HG03457 (cell line): ENCODE results near the gene LYZL2.
A peak's percentile ranks its signal among the peaks of the same experiment; 100 is the strongest.
"Not testable (repeated sequence)": the region's sequence is repeated elsewhere in the genome, so short reads cannot be mapped to it uniquely, and the experiment has no call there.

ENCODE experiments used
- ATAC-seq: cut with Tn5 transposase; IDR thresholded peaks from one replicate; pipeline ENCODE4 v1.9.1; 2021; ENCODE audit warnings: moderate number of reproducible peaks; ENCODE audit not compliant: unreplicated experiment

Gene LYZL2

GRCh38 chr10:30596013-30596412 is 33.5 kb downstream of the LYZL2 start:
- no peak for ATAC-seq

DNA sequence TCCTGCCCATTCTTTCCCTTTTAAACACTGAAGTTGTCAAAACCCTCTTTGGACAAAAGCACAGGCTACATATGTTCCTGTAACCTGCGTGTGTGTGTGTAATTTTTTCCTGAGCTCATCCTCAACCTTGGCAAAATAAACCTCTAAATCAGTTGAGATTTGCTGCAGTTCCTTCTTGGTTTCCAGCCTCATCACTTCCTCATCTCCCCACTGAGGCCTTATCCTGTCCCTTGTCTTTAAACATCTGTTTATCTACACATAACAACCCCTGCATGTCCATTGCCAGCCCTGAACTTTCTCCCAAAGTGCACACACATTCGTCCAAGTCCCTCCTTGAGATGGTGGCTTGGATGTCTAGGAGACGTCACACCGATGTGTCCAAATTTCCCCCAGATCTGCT is 35.5 kb downstream of the LYZL2 start:
- no peak for ATAC-seq

GRCh38 chr10:30592770-30593169 is 36.8 kb downstream of the LYZL2 start:
- not testable (repeated sequence) for ATAC-seq

DNA sequence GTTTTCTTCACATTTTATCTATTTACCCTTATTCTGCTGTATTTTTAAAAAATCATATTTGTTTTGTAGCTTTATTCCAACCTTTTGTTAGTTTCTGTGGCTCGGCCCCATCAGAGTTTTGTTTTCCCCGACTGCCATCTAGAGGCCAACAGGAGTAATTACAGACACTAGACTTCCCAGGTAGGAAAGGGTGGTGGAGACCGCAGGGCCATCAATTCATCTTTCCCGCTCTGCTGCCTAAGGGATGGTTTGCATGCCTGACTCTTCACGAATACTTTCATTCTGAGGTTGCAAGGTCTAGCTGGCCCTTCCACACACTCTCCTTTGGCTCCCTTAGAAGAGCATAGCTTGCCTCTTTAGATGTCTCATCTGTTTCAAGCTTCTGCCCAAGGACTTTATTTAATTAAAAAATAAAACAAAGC is 38.3 kb downstream of the LYZL2 start:
- ATAC-seq, result no peak

DNA sequence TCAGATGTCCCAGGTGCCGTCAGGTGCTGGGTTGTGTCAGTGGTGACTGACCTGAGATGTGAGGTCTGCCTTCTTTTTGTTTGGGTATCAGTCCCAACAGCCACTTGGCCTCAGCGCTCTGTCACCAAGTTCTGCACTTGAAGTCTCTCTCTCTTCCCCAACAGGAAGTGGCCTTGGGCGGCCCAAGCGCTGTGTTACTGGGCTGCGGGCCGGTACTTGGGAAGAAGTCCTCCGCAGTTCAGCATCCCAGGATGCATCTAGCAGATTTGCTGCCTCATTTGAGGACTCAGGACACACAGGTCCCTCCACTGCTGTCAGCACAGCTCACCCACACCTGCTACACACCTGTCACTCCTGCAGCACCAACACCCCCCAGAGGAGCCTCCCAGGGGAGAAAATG is 40.1 kb downstream of the LYZL2 start:
- no peak for ATAC-seq

DNA sequence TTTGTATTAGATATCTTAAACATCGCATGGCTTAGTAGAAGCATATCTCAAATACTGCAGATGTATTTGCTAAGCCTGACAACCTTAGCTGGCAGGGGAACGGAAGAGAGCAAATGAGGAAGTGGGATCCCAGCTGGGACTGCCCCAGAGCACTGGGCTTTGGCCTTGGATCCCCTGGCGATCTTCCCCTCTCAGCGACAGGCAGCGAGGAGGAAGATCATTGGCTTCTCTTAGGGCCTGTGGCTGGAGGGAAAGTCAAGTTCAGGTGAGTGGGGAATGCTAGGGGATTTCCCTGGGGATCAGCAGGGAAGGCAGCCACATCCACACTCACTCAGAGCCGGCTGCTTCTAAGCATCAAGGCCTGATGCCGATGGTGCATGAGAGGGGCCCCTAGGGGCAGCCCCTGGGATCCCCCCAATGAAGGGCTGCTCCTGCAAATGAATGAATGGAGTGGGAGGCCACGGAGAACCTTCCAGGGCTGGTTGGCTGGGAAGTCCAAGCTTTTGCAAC is 42.0 kb downstream of the LYZL2 start:
- peak; percentile 81 for ATAC-seq

- no peak for ATAC-seq
Observed at GRCh38 chr10:30586828-30587227, 42.7 kb downstream of the LYZL2 start.

- peak; percentile 37 for ATAC-seq
Observed at GRCh38 chr10:30583778-30584415, 45.7 kb downstream of the LYZL2 start.

DNA sequence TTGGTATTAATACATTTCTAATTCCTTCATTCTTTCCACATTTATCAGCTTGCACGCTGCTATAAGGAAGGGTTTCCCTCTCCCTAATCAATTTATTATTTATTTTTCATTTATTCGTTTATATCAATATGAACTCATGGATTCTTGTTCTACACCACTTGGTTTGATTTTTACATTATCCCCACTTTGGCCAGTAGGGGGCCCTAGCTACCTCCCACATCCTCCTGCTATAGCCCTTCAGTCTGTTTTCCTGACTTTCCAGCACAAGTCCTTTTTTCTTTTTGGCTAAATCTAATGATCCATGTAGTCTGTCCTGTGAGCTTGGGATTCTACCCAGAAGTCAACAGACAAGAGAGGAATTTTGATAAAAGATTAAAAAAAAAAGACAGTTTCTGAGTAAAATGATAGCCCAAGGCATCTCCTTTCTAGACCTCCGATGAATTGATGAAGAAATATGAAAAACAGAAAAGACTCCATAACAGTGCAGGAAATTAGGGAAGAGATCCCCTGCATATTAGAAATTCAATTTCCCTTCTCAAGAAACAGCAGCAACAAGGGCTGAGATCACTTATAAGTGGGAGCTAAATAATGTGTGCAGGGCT is 47.7 kb downstream of the LYZL2 start:
- ATAC-seq, result no peak

- no peak for ATAC-seq
Observed at GRCh38 chr10:30580676-30581075, 48.9 kb downstream of the LYZL2 start.

DNA sequence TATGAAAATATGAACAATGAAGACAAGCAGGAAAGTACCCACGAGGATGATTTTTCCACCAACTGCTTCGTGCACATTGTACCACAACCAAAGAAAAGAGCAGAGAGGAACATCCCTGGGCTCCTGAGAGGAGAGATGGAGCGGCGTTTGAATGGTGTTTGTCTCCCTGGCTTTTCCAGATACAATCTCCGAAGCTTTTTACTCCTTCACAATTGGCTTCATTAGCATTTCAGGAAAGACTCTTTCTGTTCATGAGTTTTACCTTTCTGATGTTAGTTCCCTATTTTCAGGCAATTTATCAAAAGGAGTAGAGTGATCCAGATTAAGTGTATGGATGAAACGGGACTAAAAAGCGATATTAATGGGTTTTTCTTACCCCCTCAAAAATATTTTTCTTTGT is 49.3 kb downstream of the LYZL2 start:
- no peak for ATAC-seq

DNA sequence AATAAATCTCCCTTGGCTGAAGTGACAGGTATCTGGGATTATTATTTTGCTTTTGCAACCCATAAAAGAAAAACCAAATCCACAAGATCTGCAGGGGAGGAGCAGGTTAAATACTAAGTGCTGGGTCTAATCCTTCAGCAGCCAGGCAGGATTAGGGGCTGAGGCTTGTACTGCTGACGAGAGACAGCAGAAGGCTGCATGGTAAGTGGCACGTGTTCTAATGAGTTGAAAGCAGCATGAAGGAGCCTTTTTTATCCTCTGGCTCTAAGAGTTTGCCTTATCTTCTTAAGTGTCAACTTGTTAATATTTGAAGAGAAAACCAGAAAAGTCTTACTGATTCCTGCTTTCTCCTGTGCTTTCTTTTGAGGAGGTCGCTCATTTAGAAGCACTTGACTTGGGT is 50.0 kb downstream of the LYZL2 start:
- ATAC-seq, result no peak

- ATAC-seq, result no peak
Observed at GRCh38 chr10:30577048-30577447, 52.5 kb downstream of the LYZL2 start.

GRCh38 chr10:30576641-30577040 is 52.9 kb downstream of the LYZL2 start:
- ATAC-seq, result no peak

GRCh38 chr10:30574432-30574796 is 55.1 kb downstream of the LYZL2 start:
- ATAC-seq, result no peak

DNA sequence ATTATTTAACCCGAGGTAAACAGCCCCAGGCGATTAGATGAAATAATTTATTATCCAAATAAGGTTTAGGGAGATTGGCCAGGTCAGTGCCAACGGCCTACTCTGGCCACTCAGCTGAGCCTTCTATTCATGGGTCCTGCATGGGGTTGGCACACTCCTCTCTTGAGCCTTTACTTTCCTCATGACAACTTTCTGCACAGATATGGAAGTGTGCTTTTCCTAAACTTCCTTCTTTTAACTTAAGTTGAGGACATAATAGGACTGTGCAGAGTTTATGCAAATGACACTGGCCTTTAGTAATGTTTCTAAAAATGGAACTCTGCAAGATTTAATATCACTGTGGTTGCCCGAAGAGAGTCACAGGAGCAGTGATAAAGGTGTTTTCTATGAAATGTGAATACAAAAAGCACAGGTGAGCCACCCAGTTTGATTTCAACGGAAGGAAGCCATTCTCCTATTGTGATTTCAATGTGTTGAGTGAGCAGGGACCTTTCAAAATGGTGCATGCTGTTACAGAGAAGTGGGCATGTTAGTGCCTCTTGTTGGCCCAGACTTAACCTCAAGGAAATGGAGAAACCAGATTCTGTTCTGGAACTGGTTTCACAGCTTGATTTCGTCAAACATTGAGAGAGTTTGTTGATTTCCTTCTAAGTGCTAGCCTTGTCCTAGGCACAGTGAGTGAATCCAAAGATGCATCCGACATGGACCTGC is 55.7 kb downstream of the LYZL2 start:
- ATAC-seq, result no peak

DNA sequence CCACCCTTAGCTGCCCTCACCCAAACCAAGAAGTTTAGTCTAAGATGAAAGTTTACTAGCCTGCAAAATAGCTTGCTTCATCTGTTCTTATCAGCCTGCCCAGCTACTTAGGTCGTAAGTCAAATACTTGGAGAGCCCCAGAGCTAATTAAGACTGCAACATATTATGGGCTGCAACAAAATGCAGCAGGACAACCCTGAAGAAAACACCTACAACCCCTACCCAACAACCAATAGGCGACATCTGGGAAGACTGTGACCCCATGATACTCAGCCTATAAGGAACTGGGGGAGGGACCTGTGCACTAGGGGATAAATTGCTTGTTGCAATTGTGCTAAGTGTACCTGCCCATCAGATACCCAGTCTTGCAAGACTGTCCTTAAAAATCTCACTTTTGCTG is 64.1 kb downstream of the LYZL2 start:
- ATAC-seq, result no peak

DNA sequence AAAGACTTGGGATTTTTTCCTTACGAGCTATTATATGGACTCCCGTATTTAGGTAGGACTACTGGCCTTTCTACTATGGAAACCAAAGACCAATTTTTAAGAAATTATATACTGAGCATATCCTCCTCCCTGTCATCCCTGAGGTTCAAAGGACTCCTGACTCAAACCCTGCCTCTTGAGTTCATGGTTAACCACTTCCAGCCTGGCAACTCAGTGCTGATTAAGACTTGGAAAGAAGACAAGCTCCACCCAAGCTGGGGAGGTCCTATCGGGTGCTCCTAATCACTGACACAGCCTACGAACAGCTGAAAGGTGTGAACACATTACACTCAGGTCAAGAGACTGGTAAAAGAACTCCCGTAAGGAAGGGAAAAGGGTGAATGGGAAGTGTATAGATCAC is 66.8 kb downstream of the LYZL2 start:
- no peak for ATAC-seq
